LoVo (cell line): ENCODE data around the gene UROC1.
"Not testable (repeated sequence)": the region's sequence is repeated elsewhere in the genome, so short reads cannot be mapped to it uniquely, and the experiment has no call there.

Experiments
- DNase-seq: peaks from one replicate; pipeline ENCODE4 v3.0.0-alpha.2; 2016; ENCODE audit warnings: low spot score

UROC1 gene

DNA sequence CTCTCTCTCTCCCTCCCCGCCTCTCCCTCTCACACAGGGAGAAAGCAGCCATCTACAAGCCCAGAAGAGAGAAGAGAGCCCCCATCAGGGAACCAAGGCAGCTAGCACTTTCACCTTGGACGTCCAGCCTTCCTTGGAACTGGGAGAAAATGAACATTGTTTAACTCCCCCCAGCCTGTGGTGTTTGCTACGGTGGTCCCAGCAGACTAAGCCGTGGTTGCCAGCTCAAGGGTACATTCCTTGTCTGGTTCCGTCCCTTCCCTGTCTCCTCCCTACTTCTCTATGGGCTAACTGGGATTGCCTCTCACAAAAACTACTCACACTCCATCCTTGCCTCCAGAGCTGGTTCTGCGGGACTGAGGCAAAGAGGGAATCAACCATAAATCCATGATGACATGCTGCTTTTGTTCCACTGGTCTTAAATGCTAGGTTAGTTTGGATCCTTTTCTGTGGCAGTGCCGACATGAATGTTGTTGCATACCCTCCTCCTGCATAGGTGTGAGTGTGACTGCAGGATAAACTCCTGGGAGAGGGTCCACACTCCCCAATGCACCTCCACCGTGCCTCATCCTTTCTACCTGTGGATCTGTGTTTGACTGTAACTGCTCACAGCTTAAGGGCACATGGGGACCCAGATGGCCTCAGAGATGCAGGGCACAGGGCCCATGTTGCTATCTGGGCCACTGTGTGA lies 29.1 kb upstream of the UROC1 start:
- DNase-seq: no peak

- no peak for DNase-seq
Measured at GRCh38 chr3:126546013-126546412, 28.4 kb upstream of the UROC1 start.

GRCh38 chr3:126545544-126545943 lies 28.0 kb upstream of the UROC1 start:
- no peak for DNase-seq

DNA sequence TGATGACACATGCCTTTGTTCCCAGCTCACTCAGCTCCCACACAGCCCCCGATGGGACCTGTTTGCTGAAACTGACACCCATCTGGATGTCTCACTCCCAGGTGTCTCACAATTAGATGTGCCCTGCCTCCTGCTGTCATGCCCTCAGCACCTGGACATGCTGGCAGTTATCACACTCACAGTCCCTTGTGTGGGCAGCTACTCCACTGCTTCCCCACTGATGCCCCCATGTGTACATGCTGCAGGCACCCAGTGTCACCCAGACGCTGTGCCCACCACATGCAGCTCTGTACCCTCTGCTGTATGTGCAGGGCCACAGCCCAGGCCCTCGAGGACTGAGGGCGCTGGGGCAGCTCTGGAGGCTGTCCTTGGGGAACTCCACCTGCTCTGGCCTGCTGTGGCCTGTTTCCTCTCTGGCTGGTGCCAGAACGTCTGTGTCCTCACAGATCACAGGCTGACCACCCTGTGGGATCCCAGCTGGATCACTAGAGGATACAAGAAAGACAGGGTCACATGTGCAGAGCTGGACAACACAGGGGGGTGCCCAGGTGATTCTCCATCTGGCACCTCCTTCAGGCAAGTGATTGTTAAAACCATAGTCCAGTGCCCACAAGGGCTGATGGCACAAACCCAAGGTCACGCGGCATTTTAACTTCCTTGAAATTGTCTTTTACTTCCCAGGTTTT lies 27.2 kb upstream of the UROC1 start:
- no peak for DNase-seq

DNA sequence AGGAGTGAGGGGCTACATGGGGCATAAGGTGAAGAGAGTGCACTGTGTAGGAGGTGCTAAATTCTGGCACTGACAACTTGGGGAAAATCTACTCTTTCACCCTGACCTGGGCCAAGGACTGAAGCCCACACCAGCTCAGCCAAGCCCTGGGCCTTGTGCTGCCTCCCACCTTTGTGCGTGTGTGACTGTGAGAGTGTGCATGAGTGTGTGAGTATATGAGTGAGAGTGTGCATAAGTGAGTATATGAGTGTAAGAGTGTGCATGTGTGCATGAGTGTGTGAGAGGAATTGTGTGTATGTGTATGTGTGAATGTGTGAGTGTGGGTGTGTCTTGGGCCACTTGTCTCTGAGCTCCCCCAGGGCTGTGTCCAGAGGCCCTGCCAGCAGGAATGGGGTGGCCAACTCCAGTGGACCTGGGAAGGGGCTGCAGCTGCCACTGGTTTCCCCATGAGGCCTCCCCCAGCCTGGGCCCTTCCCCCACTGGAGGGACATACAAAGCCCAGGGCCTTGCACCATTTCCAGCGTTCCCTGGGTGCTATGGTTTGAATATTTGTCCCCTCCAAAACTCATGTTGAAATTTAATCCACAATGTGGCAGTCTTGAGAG lies 26.0 kb upstream of the UROC1 start:
- DNase-seq: no peak

DNA sequence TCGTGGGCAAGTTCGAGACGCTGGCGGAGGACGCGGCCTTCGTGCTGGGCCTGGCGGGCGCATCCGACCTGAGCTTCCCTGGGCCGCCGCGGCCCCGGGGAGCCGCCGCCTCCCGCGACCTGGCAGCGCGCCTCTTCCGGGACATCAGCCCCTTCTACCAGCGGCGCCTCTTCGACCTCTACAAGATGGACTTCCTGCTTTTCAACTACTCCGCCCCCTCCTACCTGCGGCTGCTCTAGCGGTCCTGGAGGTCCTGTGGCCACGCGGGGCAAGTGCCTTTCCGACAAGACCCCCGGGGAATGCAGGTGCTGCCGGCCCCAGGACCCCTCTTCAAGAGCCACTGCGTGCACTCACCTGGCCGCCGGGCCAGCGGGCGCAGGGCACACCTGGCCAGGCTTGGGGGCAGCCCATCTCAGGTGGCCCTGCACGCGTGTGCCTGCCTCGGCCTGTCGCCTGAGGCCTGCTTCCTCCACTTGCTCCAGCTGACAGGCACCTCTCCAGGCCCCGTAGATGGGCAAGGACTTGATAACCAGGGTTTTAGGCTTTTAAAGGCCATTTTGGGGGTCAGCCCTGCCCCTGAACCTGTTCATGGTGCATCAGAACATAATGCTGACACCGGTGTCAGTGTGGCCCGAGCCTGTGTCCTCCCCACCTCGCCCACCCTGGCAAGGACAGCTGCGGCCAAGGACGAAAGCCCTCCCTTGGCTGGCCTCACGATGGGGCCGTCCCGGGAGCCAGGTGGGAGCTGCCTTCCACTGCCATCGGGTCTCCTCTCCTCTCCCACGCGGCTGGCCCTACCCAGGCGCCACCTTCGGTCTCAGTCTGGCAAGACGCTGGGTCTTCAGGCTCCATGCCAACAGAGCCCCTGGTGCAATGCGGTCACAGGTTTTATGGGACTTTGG lies 25.0 kb upstream of the UROC1 start:
- DNase-seq: no peak

DNA sequence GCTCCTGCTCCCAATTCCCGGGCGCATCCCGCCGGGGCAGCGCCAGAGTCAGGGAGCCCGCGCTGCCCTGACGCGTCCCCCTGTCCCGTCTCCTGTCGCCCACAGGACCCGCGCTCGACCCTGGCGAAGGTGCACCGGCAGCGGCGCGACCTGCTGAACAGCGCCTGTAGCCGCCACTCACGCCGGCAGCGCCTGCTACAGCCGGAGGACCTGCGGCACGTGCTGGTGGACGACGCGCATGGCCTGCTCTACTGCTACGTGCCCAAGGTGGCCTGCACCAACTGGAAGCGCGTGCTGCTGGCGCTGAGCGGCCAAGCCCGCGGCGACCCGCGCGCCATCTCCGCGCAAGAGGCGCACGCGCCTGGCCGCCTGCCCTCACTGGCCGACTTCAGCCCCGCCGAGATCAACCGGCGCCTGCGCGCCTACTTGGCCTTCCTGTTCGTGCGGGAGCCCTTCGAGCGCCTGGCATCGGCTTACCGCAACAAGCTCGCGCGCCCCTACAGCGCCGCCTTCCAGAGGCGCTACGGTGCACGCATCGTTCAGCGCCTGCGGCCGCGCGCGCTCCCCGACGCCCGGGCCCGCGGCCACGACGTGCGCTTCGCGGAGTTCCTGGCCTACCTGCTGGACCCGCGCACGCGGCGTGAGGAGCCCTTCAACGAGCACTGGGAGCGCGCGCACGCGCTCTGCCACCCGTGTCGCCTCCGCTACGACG lies 24.2 kb upstream of the UROC1 start:
- DNase-seq: no peak

DNA sequence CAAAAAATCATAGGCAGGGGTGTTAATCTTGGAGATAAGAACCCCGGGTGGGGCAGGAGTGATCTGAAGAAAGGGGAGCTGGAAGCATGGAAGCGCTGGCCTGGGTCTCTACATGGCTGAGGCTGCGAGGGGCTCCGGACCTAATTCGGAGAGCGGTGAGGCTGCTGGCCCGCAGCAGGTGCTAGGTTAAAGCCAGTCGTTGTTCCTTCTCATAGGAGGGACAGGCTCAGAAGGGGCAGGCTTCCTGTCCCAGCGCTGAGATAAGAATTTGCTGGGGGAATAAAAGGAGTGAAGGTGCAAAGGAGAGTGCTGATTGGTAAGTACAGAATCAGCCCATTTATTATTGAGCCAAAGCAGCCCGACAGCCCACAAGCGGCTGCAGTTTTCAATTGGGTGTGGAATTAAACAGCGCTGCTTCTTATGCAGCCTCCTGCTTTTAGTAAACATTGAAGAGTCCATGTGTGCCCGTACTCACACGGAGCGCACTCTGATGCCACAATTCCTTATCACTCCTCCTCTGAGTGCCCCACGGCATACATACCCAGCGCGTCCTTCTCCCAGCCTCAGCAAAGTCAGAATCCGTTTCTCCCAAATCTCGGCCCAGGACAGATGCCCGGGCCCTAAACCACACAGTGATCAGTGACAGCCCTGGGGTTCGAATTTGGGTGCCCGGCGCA lies 23.5 kb upstream of the UROC1 start:
- DNase-seq: no peak

- peak; percentile 60 for DNase-seq
Measured at GRCh38 chr3:126540342-126540849, 22.8 kb upstream of the UROC1 start.

- no peak for DNase-seq
Measured at GRCh38 chr3:126539558-126540250, 22.1 kb upstream of the UROC1 start.

DNA sequence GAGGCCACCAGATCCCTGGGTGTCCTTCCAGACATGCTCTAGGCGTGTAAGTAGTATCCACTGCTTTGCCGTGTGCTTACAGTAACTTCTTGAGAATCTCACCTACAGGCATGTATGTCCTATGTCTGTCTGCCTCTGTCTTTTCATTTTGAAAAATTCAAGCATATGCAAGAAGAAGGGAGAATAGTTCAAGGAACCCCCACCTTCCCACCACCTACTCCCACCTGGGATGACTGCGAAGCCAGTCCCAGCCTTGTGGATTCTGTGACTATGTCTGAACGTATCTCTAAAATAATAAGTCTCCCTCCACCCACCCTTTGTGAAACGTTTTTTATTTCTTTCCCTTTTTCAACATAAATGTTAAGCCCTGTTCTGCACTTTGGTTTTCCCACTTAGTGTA lies 21.4 kb upstream of the UROC1 start:
- DNase-seq: no peak

- DNase-seq: no peak
Measured at GRCh38 chr3:126538316-126538715, 20.7 kb upstream of the UROC1 start.

DNA sequence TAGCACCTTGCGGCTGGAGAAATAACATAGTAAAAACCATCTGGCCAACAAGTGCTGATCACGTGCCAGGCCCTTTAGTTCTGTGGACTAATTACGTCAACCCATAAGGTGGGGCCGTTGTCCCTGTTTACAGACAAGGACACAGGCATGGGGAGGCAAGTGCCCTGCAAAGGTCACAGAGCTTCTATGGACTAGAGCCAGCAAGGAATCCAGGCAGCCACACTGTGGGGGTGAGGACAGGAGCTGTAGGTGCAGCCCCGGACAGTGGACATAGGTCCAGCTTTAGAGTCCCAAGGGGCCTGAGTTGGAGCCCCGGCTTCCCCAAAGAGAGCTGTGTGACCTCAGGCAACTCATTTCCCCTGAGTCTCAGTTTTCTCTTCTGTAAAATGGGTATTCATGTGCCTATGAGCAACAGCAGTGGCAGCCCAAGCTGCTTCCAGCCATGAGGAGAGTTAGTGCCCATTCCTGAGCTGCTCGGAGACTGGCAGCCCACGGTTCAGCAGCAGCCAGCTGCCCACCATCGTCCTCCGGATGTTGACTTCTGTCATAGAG lies 20.2 kb upstream of the UROC1 start:
- DNase-seq: no peak

- DNase-seq: no peak
Measured at GRCh38 chr3:126537116-126537729, 19.6 kb upstream of the UROC1 start.

- no peak for DNase-seq
Measured at GRCh38 chr3:126536126-126536525, 18.6 kb upstream of the UROC1 start.

DNA sequence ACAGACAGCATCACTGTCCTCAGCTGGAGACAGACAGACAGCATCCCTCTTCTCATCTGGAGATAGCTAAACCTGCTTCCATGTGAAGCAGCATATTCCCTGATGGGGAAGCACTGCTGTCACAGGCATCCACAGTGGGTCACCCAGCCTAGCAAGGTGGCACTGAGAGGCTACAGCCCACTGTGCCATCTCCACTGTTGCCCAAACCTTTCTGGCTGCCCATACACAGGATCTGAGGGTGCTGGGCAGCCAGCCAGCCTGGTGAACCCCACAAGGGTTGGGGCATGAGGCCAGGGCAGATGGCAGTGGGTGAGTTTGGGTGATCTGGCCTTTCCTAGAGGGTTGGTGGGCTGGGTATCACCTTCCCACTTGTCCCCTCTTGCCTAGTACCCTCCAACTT lies 18.1 kb upstream of the UROC1 start:
- no peak for DNase-seq

- not testable (repeated sequence) for DNase-seq
Measured at GRCh38 chr3:126534716-126535115, 17.1 kb upstream of the UROC1 start.

GRCh38 chr3:126533506-126533905 lies 15.9 kb upstream of the UROC1 start:
- no peak for DNase-seq

- no peak for DNase-seq
Measured at GRCh38 chr3:126531051-126531330, 13.4 kb upstream of the UROC1 start.
